Measurements from ENCODE around the gene PVR.
"Not testable (repeated sequence)": the region's sequence is repeated elsewhere in the genome, so short reads cannot be mapped to it uniquely, and the experiment has no call there.

The PVR gene

DNA sequence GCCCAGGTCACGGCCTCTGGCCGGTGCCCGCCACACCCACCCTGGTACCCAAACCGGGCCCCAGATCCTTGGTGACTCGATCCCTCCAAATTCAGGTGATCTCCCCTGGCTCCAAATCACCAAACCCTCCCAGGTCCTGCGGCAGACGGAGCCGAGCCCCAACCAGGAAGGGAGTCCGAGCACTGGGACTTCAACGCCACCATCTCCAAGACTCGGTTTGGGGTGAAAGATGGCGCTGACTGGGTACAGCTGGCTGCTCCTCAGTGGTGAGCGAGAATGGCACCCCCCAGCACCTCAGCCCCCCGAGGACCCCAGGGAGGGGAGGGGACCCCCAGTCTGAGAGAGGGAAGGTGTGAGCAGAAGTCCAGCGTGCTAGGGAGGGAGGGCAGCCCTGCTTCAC is 57.5 kb downstream of the PVR start:
- CTCF ChIA-PET: interaction anchor here (0.5 kb wide), 1 partner anchor 23 kb away, joined by 3 read pairs; no protein-coding TSS in a partner anchor
- Mint-ChIP-seq H3K27me3 (peaks cover 32% of the 10 kb centered on the region), H3K4me1 (no peaks in the 10 kb centered on the region), H3K27ac (no peak overlapping the region), H3K4me3 (no peak overlapping the region), H3K36me3 (no peaks in the 10 kb centered on the region), H3K9me3 (no peaks in the 10 kb centered on the region)
- no peak for DNase-seq

DNA sequence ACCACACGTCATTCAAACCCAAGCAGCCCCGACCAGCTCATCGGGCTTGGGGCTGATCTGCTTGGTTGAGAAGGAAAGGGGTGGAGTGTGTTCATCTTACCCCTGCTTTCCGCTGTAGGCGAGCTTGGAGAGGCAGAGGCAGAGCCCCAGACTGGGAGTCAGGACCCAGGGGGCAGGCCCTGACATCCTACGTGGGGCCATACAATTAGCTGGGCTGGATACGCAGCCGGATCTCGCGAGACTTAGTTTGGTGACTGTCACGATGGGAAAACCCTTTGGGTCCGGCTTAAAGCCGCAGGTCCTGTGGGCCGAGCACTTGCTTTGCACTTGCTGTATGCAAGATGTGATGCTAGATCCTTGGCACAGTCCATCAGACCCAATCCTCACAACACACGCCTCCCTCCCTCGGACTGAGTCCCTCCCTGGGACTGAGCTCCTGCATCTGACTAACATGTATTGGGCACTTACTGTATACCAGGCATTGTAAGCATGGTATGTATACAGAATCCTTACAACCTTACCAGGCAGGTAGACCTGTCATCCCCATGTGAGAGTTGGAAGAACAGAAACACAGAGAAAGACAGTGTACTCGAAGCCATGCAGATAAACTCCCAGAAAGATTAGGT is 59.0 kb downstream of the PVR start:
- Mint-ChIP-seq H3K36me3 (no peaks in the 10 kb centered on the region), H3K27ac (no peak overlapping the region), H3K27me3 (peaks cover 24% of the 10 kb centered on the region), H3K4me3 (no peak overlapping the region), H3K9me3 (no peaks in the 10 kb centered on the region), H3K4me1 (no peaks in the 10 kb centered on the region)
- CTCF ChIA-PET: interaction anchor here (1.5 kb wide), 1 partner anchor 21 kb away, joined by 3 read pairs; no protein-coding TSS in a partner anchor
- DNase-seq: no peak

DNA sequence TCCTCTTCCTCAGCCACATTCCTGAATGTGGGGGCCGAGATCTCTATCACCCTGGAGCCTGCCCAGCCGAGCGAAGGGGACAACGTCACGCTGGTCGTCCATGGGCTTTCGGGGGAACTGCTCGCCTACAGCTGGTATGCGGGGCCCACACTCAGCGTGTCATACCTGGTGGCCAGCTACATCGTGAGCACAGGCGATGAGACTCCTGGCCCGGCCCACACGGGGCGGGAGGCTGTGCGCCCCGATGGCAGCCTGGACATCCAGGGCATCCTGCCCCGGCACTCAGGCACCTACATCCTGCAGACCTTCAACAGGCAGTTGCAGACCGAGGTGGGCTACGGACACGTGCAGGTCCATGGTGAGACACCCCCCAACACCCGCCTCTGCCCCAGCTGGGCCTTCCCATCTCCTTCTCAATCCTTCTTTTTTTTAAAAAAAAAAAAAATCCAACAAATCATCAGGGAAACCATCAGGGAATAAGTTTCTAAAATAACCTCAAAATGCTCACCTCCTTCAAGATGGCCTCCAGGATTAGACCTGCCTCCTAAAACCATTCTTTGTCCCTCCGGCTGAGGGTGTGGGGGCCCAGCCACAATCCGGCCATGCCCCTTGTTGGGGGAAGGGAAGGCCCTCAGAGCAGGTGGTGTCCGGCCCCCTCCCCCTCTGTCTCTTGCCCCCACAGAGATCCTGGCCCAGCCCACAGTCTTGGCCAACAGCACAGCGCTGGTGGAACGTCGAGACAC is 59.8 kb downstream of the PVR start:
- no peak for DNase-seq
- Mint-ChIP-seq H3K4me1 (no peaks in the 10 kb centered on the region), H3K27me3 (peaks cover 20% of the 10 kb centered on the region), H3K9me3 (no peaks in the 10 kb centered on the region), H3K36me3 (no peaks in the 10 kb centered on the region), H3K27ac (no peak overlapping the region), H3K4me3 (no peak overlapping the region)
- CTCF ChIA-PET: interaction anchor here (1.5 kb wide), 1 partner anchor 20 kb away, joined by 3 read pairs; no protein-coding TSS in a partner anchor

DNA sequence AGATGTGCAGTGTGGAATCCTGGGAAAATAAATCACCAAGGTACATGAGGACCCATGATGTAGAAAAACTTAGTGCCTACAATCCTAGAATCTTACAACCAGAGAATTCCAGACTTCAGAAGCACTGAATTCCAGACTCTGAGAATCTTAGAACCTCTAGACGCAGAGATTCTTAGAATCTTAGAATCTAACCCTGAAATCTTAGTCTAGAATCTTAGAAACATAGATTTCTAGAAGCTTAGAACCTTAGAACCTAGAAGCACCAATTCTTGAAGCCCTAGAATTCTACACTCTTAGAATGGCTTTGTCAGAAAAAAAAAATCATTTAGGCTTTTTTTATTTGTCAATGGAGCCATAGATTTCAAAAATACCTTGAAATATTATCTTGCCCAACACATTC is 61.3 kb downstream of the PVR start:
- no peaks in the 10 kb centered on the region for H3K9me3 Mint-ChIP-seq
- CTCF ChIA-PET: interaction anchor here (1.3 kb wide), 1 partner anchor 18 kb away, joined by 4 read pairs; no protein-coding TSS in a partner anchor
- DNase-seq: no peak
- H3K27ac Mint-ChIP-seq: no peak overlapping the region
- H3K4me1 Mint-ChIP-seq: no peaks in the 10 kb centered on the region
- H3K36me3 Mint-ChIP-seq: no peaks in the 10 kb centered on the region
- H3K4me3 Mint-ChIP-seq: no peak overlapping the region
- peaks cover 16% of the 10 kb centered on the region for H3K27me3 Mint-ChIP-seq

DNA sequence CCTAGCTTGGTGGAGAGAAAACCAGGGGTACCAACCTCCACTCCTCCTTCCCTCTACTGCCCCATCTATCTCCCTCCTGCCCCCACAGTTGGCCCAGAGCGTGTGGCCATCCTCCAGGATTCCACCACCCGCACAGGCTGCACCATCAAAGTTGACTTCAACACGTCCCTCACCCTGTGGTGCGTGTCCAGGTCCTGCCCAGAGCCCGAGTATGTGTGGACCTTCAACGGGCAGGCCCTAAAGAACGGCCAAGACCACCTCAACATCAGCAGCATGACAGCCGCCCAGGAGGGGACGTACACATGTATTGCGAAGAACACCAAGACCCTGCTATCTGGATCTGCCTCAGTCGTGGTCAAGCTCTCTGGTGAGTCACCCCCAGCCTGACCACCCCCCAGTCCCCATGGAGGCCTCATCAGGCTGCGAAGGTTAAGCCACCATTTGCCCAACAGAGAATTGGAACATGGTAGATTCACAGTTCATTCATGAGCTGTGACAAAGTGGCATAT is 61.8 kb downstream of the PVR start:
- H3K9me3 Mint-ChIP-seq: no peaks in the 10 kb centered on the region
- no peaks in the 10 kb centered on the region for H3K36me3 Mint-ChIP-seq
- no peak overlapping the region for H3K27ac Mint-ChIP-seq
- DNase-seq: no peak
- no peak overlapping the region for H3K4me3 Mint-ChIP-seq
- H3K27me3 Mint-ChIP-seq: peaks cover 20% of the 10 kb centered on the region
- CTCF ChIA-PET: interaction anchor here (1.3 to 1.6 kb wide), 2 partner anchors 18 kb away, joined by 4 to 7 read pairs; no protein-coding TSS in a partner anchor
- H3K4me1 Mint-ChIP-seq: no peaks in the 10 kb centered on the region

DNA sequence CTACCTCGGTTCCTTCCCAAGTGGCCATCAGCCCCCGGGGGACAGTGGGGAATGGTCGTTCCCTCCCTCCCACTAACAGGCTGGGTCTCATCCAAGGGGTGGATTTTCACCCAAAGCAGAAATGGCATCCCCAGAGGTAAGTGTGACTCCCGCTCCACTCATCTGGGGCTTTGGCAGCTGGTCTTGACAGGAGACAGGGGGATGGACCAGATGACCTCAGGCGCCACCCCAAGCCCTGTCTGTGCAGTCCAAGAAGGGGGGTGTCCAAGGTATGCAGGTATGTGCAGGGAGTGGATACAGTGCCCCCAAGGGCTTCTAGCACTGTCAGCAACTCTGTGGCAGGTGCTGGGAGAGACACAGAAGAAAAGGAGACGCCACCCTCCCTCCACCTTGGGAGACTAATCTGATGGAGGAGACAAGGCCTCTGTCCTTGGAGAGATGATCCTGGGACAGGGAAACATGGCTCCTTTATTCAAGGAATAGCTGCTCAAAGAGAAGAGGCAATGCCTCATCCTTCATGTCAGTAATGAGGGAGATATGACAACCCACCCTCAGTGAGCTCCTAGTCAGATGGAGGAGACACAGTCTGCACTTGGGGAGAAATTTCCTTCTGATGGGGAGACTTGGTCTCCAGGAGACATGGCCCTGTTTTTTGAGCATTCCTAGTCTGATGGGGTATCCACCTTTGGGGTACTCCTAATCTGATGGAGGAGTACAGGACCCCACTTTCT is 63.0 kb downstream of the PVR start:
- no peaks in the 10 kb centered on the region for H3K9me3 Mint-ChIP-seq
- CTCF ChIA-PET: interaction anchor here (1.6 kb wide), 1 partner anchor 17 kb away, joined by 7 read pairs; no protein-coding TSS in a partner anchor
- no peak for DNase-seq
- peaks cover 3% of the 10 kb centered on the region for H3K4me1 Mint-ChIP-seq
- H3K36me3 Mint-ChIP-seq: no peaks in the 10 kb centered on the region
- no peak overlapping the region for H3K27ac Mint-ChIP-seq
- H3K4me3 Mint-ChIP-seq: no peak overlapping the region
- peaks cover 28% of the 10 kb centered on the region for H3K27me3 Mint-ChIP-seq

DNA sequence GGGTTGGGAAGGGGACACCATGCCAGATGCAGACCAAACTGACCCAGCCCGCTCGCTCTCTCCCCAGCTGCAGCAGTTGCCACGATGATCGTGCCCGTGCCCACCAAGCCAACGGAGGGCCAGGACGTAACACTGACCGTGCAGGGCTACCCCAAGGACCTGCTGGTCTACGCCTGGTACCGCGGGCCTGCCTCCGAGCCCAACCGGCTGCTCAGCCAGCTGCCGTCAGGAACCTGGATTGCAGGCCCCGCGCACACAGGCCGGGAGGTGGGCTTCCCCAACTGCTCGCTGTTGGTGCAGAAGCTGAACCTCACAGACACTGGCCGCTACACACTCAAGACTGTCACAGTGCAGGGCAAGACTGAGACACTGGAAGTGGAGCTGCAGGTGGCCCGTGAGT is 64.1 kb downstream of the PVR start:
- H3K4me1 Mint-ChIP-seq: peaks cover 3% of the 10 kb centered on the region
- peaks cover 28% of the 10 kb centered on the region for H3K27me3 Mint-ChIP-seq
- no peaks in the 10 kb centered on the region for H3K9me3 Mint-ChIP-seq
- H3K27ac Mint-ChIP-seq: no peak overlapping the region
- H3K4me3 Mint-ChIP-seq: no peak overlapping the region
- CTCF ChIA-PET: no interaction called here
- no peaks in the 10 kb centered on the region for H3K36me3 Mint-ChIP-seq
- DNase-seq: no peak

DNA sequence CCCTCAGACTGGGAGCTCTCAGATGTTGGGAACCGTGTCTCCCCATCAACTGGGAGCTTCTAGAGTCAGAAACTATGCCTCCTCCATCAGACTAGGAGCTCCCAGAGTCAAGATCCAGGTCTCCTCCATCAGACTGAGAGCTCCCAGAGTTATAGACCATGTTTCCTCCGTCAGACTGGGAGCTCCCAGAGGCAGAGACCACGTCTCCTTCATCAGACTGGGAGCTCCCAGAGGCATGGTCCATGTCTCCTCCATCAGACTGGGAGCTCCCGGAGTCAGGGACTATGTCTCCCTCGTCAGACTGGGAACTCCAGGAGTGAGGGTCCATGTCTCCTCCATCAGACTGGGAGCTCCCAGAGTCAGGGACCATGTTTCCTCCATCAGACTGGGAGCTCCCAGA is 65.2 kb downstream of the PVR start:
- Mint-ChIP-seq H3K4me1 (peaks cover 3% of the 10 kb centered on the region), H3K36me3 (no peaks in the 10 kb centered on the region), H3K9me3 (no peaks in the 10 kb centered on the region), H3K27ac (no peak overlapping the region), H3K27me3 (peaks cover 33% of the 10 kb centered on the region), H3K4me3 (no peak overlapping the region)
- CTCF ChIA-PET: interaction anchor here (1.4 kb wide), 1 partner anchor 15 kb away, joined by 5 read pairs; no protein-coding TSS in a partner anchor
- DNase-seq: no peak

DNA sequence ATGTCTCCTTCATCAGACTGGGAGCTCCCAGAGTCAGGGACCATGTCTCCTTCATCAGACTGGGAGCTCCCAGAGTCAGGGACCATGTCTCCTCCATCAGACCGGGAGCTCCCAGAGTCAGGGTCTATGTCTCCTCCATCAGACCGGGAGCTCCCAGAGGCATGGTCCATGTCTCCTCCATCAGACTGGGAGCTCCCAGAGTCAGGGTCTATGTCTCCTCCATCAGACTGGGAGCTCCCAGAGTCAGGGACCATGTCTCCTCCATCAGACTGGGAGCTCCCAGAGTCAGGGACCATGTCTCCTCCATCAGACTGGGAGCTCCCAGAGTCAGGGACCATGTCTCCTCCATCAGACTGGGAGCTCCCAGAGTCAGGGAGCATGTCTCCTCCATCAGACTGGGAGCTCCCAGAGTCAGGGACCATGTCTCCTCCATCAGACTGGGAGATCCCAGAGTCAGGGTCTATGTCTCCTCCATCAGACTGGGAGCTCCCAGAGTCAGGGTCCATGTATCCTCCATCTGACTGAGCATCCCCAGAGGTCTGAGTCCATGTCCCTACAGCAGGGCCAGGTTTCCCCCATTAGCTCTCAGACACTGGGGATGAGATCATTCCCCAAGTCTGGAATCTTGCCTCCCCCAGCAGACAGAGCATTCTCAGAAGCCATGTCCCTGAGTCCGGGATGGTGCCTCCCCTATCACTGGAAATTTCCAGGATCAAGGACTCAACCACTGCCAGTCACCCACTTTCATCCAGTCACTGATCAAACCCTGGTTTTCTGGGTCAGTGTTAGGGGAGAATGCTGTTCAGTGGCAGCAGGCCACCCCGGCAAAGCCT is 65.9 kb downstream of the PVR start:
- H3K27ac Mint-ChIP-seq, H3K4me1 Mint-ChIP-seq, H3K36me3 Mint-ChIP-seq, DNase-seq, H3K4me3 Mint-ChIP-seq, H3K9me3 Mint-ChIP-seq: not testable (repeated sequence)
- peaks cover 35% of the 10 kb centered on the region for H3K27me3 Mint-ChIP-seq
- CTCF ChIA-PET: interaction anchor here (1.4 kb wide), 1 partner anchor 14 kb away, joined by 5 read pairs; no protein-coding TSS in a partner anchor

DNA sequence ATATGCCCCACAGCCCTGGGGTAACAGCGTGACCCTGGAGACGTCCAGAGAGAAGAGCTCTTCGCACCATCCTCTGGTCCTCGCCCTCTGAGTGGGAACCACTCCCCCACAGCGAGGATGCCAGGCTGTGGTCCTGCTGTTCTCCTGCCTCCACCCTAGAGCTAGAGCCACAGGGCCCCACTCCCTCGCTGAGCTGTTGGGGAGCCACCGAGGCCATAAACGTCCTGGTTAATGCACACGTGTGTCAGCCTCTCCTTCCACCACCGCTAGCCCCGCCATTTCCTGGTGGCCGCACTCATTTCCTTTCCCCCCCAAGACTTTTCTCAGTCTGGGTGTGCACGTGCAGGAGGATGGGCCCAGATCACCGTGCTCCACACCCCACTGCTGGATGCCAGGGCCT is 66.8 kb downstream of the PVR start:
- H3K4me1 Mint-ChIP-seq: peaks cover 3% of the 10 kb centered on the region
- peaks cover 12% of the 10 kb centered on the region for H3K9me3 Mint-ChIP-seq
- CTCF ChIA-PET: no interaction called here
- H3K27me3 Mint-ChIP-seq: peaks cover 34% of the 10 kb centered on the region
- H3K27ac Mint-ChIP-seq: no peak overlapping the region
- no peak overlapping the region for H3K4me3 Mint-ChIP-seq
- DNase-seq: no peak
- H3K36me3 Mint-ChIP-seq: no peaks in the 10 kb centered on the region

DNA sequence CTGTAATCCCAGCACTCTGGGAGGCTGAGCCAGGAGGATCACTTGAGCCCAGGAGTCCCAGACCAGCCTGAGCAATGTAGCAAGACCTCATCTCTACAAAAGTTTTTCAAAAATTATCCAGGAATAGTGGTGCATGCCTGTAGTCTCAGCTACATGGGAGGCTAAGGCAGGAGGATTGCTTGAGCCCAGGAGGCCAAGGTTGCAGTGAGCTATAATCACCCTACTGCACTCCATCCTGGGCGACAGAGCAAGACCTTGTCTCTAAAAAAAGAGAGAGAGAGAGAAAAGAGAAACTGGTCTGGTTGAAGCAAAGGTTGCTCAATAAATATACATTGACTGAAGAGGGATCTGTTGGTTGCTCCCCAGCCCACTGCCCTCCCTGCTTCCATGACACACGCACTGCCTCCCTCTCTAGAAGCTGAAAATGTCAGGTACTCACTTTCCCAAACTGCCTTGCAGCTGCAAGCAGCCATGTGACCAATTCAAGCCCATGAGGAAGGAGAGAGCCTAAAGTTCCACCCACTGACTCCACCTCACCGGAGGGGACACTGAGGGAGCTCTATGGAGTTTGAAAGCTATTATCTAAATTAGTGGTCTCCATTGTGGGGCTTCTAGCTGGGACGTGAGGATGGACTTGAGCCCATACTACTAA is 69.3 kb downstream of the PVR start:
- no peak overlapping the region for H3K27ac Mint-ChIP-seq
- no peak overlapping the region for H3K4me3 Mint-ChIP-seq
- H3K9me3 Mint-ChIP-seq: peaks cover 18% of the 10 kb centered on the region
- peaks cover 24% of the 10 kb centered on the region for H3K27me3 Mint-ChIP-seq
- peaks cover 3% of the 10 kb centered on the region for H3K4me1 Mint-ChIP-seq
- CTCF ChIA-PET: interaction anchor here (0.9 to 1.4 kb wide), 2 partner anchors 11 to 72 kb away, joined by 3 to 5 read pairs; no protein-coding TSS in a partner anchor
- DNase-seq: no peak
- H3K36me3 Mint-ChIP-seq: no peaks in the 10 kb centered on the region

Measured in activated naive CD4-positive, alpha-beta T cell treated with anti-CD3 and anti-CD28 coated beads, Interleukin-2, amount 10 ng/mL, durations not matched to agents 7 days and 5 days (primary cell).